Stimulated activated CD4-positive, alpha-beta T cell treated with anti-CD3 and anti-CD28 coated beads, Interleukin-15, amount 100 ng/mL, for 24 hours (primary cell): ENCODE measurements around the gene STK39.
"Not testable (repeated sequence)": the region's sequence is repeated elsewhere in the genome, so short reads cannot be mapped to it uniquely, and the experiment has no call there.

Experiments used
- DNase-seq: peaks from one replicate; pipeline ENCODE4 v3.0.0-alpha.2; 2020

STK39 gene

DNA sequence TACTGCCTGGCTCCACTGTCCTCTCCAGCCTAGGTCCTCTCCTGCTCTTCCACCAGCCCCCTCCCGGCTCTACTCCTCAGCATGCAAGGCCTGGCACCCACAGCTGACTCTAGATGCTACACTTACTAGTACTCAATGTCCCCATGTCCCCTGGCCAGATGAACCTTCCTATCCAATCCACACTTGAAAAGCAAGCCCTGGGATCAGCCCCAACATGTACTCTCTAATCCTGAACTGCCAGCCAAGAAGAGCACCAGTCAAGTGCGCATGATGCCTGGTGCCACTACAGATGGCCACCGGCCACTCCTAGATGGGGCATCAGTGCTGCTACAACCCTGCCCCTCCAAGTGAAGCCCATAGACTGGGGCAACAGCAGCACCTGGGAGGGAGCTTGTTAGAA is 168.2 kb downstream of the STK39 start:
- DNase-seq: no peak

DNA sequence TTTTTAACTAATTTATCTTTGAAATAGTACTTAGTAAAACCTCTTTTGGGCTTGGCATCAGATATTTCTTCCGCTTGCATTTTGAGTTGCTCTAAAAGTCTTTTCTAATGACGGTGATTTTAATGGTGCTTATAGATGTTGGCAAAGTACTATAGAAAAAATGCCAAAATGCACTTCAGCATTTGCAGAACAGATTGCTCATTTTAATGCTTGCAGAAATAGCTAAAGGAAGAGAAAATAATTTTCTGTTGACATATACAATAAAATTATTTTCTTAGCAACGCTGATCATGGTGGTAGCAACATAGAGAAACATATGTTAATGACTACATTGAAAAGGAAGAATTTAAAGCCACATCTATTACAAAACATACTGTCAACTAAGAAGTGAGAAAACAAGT is 170.7 kb downstream of the STK39 start:
- DNase-seq: no peak

DNA sequence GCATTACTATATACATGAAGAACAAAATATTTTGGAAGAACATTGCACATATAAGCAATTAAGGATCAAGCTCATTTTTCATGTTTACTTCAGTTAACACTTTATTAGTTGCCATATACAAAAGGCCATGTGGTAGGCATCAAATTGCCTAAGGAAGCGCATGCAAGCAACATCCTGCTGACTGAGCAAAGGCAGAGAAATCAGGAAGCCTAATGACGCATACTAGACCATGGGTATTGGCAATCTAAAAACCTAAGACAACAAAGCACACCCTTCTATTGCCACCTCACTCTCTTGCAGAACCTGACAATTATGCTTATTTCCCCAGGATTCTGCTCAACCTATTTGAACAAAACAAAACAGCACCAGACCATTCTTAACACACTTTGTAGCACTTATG is 171.9 kb downstream of the STK39 start:
- DNase-seq: no peak

DNA sequence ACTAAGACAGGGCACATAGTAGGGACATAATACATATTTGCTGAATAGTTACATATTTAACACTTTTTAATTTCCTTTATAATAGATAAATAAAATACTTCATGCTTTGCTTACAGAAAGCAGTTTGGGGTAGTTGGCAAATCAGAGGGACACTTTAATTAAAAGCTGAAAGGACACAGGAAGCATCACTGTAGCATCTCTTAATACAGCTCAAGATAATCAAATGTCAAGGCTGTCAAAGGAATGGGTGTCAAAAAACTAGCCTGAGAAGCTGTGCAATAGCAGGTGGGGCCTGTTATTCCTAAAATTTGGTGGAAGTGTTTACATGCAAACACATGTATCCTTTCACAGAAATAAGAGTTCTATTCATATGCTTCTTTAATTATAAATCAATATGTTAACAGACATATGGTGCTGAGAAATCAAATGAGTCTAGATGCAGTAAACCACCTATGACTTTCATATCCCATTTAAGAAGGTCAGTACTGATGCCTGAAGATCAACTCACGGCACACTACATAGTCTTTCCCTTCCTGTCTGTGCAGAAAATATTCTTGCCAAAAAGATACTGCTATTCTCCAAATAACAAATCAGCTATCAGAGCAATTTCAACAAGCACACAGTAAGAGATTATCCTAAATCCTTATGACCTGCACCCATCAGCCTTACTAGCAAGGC is 174.6 kb downstream of the STK39 start:
- no peak for DNase-seq

DNA sequence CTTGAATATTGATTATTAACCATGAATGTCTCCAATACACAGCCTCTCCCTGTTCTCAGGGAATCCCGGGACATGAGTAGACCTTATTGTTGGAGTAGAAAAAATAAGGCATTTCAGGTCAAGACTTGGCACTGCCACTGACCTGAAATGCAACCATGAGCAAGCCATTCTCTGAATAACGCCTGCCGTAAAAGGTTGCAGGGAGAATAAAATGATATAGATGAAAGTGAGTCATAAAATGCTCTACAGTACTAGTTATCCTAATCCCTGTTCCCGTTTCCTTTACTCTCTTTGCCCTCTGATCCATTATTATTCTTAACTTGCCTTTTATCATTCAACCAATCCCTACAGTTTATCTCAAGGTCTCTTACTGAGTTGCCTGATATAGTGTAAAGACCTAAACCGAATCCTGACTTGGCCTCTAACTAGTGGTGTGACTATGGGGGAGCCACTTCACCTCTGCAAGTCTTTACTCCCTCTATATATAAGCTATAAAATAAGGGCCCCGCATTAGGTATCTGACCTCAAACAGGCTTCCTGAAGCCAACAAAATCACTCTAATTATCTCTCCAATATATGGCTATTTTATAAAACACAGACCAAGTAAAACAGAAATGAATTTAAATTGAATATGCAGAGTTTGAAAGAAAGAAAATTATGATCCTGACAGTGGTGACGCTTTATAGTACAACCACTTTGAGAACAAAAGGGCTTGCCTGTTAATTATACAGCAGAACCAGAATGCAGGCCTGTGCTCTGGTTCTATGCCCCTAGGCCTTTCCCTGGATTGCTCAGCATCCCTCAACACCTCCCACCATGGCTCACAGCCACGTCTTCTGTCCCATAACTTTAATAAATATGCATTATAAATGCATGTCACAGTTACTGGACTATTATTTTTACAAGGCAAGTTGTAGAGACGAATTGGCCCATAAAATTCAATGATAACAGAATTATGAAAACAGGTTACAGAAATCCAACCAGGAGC is 183.1 kb downstream of the STK39 start:
- no peak for DNase-seq

DNA sequence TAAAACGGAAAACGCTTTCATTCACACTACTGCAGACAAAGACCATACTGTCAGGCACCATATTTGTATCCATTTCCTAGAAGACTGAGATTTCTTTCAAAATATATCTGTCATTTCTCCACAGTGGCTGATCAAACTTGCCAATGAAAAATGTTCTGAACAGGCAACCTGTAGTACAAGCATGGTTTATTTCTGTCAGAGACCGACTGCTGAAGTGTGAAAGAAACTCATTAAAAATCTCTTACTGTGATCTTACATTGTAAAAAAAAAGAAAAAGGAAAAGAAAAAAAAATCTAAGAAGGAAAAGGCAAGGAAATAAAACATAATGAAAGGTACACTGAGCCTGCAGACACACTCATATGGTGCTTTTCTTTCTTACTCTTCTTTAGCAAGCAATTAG is 184.5 kb downstream of the STK39 start:
- DNase-seq: no peak

DNA sequence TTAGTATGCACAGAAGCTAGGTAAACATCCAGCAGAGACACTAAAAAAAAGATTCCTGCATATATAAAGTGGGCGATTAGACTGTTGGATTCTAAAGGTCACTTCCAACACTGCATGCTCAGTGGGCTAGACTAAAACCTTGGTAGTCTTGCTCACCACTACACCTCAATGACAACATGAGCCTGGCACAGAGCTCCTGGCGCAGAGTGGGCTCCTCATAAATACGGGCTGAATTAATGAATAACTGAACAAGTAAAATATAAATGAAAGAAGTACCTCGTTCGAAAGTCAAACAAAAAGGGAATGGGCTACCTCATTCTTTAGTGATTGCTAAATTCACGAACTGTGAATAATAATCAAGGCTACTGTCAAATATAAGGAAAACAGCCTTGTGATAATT is 185.3 kb downstream of the STK39 start:
- DNase-seq: no peak

DNA sequence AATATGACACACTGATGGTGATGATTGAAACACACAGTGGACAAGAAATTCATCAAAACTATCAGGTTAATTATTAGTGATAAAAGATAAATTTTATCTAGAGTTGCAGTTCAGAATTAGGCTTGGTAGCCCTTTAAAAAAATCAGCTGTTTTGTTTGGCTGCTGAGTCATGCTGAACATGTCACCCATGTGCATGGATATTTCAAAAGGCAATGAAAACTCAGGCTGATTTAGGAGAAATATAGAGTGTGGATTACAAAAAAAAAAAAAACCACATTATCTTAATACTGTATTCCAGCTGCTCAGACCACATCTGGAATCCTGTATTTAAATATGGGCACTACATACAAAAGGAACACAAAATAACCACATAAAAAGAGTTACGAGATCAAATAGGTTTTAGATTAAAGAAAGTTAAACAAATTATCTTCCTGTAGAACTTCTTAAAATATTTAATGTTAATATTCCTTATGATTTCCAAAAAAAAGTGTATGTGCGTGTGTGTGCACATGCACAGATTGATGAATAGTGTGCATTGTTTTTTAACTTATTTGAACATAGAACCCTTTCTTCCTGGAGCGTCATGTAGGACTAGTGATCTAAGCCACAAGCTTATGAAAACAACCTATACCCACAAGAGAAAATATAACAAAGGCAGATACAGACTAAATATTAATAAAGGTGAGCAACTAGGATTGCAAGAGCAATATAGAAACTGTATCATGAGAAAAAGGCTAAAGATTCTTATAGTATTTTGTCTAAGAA is 186.2 kb downstream of the STK39 start:
- DNase-seq: no peak

DNA sequence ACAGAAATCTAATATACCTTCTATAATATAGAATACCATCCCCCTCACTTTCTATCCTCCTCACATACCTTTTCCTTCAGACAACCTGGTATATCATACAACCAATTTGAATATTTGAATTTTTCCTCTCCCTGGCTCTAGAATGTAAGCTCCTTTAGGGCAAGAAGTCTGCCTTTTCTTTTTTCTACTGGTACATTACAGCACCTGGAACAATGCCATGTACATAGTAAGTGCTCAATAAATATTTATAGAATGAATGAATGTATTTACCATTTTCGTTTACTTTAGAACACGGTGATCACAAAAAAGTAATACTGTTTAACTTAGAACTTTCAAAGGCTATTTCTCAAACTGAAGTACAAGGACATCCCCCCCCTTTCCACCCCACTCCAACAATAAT is 187.6 kb downstream of the STK39 start:
- no peak for DNase-seq

DNA sequence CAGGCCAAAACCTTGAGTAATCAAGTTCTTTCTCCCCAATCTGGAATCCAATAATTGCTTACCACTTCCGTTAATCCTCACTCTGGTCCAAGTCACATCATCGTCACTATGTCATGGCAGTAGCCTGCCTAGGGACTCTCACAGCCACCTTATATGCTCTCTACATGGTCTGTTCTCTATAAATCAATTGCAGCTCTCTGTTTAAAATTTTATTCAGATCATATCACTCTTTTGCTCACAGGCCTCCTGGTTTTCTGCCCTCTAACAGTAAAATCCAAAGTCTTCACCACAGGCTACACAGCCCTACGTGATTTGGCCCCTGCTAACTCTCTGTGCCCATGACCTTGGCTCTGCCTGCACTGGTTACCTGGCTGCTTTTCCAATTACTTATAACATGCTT is 188.7 kb downstream of the STK39 start:
- no peak for DNase-seq

DNA sequence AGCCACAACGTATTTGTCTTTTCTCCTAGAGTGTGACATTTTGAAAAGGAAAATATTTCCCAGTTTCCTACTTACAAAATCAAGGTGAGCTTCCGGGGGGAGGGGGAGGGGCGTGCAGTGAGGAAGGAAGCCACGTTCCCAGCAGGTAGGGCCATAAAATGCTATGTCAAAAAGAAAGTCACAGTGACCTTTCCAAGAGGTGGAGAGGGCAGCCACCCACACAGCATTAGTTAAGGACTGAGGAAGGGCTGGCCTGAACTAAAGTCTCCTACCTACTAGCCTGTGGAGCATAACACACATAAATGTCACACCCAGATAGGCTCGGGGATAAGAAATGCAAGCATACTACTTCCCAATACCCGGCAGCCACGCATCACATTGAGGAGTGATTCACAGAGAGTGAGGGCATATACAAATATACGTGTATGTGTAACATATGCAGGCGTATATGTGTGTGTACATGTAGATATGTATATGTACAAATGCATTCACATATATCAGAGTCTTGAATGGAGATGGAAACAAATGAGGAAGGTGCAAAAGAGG is 191.1 kb downstream of the STK39 start:
- no peak for DNase-seq

DNA sequence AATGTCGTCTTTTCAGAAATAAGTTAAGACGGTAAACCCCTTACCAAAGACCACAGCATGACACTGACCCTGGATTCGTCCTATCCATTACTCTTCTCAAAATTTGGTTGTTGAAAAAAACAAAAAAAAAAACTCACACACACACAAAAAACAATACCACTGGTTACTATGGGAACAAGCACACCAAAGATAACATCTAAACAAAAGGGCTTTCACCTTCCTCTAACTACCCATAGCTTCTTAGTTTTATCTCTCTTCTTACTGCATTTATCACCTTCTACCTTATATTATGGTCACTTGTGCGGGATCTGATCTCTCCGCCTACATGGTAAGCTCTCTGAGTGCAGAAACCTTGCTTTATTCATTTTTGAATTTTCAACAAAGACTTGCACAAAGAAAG is 192.7 kb downstream of the STK39 start:
- DNase-seq: no peak

DNA sequence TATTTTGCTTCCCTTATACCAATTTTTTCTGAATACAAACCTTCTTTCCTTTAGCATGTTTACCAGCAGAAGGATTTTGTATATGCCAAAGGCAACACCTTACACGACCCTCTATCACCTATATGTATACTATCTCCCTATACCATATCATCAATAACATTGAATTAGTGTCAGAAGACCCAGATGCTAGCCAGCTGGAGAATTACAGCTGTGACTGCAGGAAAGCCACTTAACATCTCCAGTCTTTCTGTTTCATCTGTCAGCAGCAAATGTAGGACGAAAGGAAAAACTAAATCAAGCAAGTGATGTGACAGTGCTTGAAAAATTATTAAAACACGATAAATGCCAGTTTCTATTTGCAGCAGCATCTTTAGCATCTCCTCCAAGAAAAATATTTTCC is 193.7 kb downstream of the STK39 start:
- DNase-seq: no peak

DNA sequence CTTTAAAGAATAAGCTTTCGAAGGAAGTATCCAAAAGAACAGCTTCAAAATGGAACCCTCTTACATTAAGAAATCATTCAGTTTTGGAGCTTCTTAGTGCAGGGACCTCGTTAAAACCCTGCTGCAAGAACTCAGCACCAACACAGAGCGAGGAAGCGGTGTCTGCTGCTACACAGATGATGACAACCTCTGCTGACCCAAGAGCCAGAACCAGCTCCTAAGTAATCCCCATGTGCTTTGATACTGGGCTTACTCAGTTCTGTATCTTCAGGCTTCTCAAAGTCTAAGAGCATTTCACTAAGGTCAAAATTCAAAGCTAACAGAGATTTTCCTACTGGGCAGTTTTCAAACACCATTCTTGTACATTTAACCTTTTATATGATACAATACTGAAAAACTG is 194.6 kb downstream of the STK39 start:
- DNase-seq: no peak

DNA sequence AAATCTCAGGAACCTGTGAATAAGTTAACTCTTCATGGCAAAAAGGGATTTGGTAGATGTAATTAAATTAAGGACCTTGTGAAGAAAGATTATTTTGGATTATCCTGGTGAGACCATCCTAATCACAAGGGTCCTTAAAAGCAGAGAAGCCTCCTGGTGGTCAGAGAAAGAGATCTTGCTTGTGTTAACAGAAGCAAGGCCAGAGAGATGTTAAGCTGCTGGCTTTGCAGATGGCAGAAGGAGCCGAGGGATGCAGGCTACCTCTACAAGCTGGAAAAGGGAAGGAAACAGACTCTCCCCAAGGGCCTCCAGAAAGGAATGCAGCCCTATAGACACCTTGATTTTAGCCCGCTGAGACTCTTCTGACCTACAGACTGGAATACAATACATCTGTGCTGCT is 197.0 kb downstream of the STK39 start:
- DNase-seq: no peak

DNA sequence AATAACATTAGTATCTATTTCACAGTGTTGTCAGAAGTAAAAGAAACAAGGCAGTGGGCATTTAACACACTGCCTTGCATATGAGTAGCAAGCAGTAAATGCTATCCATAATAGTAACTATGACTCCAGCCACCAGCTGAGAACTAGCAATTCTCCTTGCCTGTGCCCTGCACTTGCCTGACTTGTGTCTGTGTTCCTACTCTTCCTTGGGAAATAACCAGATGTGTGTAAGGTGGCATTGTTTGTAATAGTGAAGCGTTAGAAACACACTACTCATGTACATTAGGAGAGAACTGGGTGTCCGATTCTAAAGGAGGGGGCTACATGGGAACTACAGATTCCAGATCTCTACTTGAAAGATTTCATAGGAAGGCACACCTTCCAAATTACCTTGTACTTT is 197.8 kb downstream of the STK39 start:
- no peak for DNase-seq

DNA sequence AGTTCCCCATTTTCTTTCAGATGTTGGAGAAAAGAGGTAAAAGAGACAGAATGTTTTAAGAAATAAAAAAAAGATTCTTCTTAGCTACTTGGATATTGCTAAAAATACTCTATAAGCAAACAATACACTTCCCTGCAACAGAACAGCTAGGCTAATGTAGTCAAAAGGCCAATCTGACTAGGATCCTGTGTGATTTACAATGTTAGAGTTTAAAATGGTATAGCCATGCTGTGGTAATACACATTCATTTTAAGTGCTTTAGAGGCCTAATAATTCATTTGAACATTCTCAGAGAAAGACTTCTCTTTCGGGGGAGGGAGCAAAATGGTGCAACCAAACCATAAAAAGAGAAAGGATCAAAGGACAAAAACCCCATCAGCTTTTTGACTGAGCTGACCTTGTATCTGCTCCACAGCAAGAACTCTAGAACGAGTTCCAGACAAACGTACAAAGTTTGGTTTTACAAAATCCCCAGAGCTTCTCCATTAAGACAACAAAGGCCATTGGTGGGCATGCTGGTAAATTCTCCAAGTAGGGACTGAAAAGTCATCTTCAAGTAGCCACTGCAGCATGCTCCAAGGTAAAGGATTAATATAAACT is 200.2 kb downstream of the STK39 start:
- no peak for DNase-seq

DNA sequence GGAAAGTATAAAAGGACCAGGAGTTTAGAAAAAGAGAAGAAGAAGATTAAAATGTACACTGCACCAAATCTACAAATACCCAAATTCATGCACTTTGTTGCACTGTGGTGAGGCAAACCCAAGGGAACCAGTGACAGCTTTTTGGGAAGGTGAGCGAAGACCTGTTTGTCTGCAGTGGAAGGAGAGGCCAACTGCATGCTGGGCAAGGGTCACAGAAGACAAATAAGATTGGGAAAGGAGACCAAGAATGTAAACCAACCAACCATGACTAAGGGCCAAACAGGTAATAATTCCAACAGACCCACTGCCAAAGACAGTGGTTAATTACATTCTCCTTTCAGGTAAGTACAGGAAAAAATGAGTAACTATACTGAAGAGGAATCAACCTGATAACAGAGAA is 202.8 kb downstream of the STK39 start:
- DNase-seq: no peak

DNA sequence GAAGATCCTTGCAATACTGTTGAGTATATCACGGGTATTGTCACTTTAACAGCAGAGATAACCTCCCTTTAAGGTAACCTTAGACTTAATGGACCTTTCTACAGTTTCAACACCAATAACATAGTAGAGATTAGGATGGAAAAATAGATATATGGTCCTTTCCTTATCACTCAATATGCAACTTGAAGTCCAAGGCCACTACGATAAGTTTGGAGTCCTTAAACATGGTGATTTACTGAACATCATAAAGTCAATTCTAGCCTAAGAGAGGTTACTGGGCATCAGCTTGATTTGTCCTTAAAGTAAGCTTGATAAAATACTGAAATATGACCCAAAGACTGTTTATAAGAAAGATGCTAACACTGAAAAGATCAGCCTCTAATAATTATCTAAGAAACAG is 203.2 kb downstream of the STK39 start:
- no peak for DNase-seq

DNA sequence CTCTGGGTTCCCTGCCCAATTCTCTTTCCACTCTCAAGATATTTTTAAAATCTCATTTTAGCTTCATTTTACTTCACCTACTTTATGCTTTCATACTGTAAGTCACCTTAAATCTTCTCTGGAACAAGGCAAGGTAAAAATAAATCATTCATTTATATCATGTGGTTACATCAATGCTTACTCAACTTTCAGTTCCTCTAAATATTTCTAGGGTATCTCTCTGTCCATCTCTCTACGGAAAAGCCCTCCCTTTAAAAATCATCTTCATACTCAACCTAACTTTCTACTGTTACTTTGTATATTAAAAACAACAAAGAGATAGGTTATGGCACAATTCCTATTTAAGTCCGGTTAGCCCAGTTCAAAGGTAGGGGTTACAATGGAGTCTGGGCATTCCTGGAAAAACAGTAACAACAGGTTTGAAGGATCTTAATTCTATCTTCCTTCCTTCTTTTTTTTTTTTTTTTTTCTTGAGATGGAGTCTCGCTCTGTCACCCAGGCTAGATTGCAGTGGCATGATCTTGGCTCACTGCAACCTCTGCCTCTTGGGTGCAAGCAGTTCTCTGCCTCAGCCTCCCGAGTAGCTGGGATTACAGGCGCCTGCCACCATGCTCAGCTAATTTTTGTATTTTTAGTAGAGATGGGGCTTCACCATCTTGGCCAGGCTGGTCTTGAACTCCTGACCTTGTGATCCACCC is 205.1 kb downstream of the STK39 start:
- DNase-seq: not testable (repeated sequence)

DNA sequence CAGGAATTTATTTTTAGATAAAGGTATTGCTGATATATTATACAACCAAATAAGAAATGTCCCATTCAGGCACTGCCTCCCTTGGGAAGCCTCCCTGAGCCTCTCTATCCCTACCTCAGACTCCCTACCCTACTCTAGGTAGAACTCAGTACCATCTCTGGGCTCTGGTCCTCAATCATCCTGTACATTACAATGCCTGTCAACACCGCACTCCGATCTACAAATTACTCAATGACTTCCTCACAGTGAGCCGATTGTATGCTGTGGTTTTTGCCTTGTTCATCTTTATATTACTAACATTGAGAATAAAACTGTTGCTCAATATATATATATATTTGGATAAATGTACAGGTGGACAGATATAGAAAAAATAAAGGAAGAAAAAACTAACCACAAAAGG is 207.5 kb downstream of the STK39 start:
- no peak for DNase-seq

DNA sequence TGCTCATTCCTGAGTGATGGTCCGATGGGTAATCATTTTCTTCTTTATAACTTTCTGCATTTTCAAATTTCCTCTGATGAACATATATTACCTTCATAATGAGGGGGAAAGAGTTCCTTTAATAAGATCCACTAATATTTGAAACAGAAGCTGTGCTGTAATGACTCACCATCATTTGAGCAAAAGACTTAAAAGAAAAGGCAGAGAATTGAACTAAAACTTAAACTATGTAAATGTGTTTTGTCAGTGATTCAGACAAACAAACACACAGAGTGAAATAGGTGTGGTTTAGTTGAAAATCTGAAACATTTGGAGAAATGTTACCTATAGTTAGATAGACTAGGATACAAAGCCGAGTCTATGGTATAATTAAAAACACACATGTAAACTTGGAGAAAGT is 209.6 kb downstream of the STK39 start:
- DNase-seq: no peak
